ENCODE data around the gene NEGR1. TPM values are rescaled to one million over a fixed set of nuclear protein-coding genes. Genes with fewer than 3 reads are reported as not detected.

The NEGR1 gene
- total RNA-seq, 1 experiment from 2014 or later: 2.9 TPM

DNA sequence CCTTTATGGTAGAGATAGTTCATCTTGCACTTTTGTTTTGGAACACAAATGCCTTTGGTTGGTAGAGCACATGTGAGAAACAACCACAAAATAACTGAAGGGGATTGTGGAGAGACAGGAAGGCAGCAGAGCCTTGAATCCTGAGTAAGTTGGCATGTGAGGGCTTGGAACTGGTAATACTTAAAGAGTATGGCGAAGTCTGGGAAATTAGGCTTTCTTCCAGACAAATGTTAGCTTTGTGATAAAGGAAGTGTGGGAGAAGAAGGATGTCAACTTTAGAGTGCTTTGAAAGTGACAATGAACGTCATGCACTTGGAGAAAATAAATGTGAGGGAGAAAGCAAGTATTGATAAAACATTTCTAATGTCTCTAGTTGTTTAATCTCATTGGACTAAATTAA, 725.2 kb downstream of the NEGR1 start:
- Mint-ChIP-seq H3K4me3 (no peak overlapping the region), H3K27me3 (ENCODE audit: low read depth) (no peaks in the 10 kb centered on the region), H3K9me3 (no peaks in the 10 kb centered on the region), H3K4me1 (no peaks in the 10 kb centered on the region), H3K27ac (no peak overlapping the region), H3K36me3 (no peaks in the 10 kb centered on the region)
- DNase-seq (ENCODE audit: low spot score) (no peak), ATAC-seq (no peak)
- ChIA-PET CTCF (no interaction called here), POLR2A (no interaction called here)
- no peak for TF ChIP-seq NFE2L1 (CRISPR knock-in tag; IDR thresholded peaks at IDR 0.05)
- TF ChIP-seq, protein P1, sequence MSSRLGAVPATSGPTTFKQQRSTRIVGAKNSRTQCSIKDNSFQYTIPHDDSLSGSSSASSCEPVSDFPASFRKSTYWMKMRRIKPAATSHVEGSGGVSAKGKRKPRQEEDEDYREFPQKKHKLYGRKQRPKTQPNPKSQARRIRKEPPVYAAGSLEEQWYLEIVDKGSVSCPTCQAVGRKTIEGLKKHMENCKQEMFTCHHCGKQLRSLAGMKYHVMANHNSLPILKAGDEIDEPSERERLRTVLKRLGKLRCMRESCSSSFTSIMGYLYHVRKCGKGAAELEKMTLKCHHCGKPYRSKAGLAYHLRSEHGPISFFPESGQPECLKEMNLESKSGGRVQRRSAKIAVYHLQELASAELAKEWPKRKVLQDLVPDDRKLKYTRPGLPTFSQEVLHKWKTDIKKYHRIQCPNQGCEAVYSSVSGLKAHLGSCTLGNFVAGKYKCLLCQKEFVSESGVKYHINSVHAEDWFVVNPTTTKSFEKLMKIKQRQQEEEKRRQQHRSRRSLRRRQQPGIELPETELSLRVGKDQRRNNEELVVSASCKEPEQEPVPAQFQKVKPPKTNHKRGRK (CRISPR knock-in tag; IDR thresholded peaks at IDR 0.05; ENCODE audit: borderline replicate concordance): no peak
- TF ChIP-seq CREM (CRISPR knock-in tag; IDR thresholded peaks at IDR 0.05): no peak
- TF ChIP-seq, protein P2, sequence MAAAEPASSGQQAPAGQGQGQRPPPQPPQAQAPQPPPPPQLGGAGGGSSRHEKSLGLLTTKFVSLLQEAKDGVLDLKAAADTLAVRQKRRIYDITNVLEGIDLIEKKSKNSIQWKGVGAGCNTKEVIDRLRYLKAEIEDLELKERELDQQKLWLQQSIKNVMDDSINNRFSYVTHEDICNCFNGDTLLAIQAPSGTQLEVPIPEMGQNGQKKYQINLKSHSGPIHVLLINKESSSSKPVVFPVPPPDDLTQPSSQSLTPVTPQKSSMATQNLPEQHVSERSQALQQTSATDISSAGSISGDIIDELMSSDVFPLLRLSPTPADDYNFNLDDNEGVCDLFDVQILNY (CRISPR knock-in tag; IDR thresholded peaks at IDR 0.05): no peak
- no peak for TF ChIP-seq ERG (CRISPR knock-in tag; IDR thresholded peaks at IDR 0.05)
- TF ChIP-seq NFATC4 (CRISPR knock-in tag; IDR thresholded peaks at IDR 0.05): no peak
- no peak for TF ChIP-seq FOXK1 (CRISPR knock-in tag; IDR thresholded peaks at IDR 0.05)
- TF ChIP-seq TCF7 (CRISPR knock-in tag; IDR thresholded peaks at IDR 0.05; ENCODE audit: low read depth): no peak
- no peak for TF ChIP-seq ATF1 (CRISPR knock-in tag; IDR thresholded peaks at IDR 0.05)
- no peak for TF ChIP-seq SOX15 (CRISPR knock-in tag; IDR thresholded peaks at IDR 0.05)
- TF ChIP-seq ZNF423 (CRISPR knock-in tag; IDR thresholded peaks at IDR 0.05): no peak
- TF ChIP-seq HMGA2 (CRISPR knock-in tag; IDR thresholded peaks at IDR 0.05): no peak
- TF ChIP-seq ZNF232 (CRISPR knock-in tag; IDR thresholded peaks at IDR 0.05): no peak
- TF ChIP-seq, protein P3, sequence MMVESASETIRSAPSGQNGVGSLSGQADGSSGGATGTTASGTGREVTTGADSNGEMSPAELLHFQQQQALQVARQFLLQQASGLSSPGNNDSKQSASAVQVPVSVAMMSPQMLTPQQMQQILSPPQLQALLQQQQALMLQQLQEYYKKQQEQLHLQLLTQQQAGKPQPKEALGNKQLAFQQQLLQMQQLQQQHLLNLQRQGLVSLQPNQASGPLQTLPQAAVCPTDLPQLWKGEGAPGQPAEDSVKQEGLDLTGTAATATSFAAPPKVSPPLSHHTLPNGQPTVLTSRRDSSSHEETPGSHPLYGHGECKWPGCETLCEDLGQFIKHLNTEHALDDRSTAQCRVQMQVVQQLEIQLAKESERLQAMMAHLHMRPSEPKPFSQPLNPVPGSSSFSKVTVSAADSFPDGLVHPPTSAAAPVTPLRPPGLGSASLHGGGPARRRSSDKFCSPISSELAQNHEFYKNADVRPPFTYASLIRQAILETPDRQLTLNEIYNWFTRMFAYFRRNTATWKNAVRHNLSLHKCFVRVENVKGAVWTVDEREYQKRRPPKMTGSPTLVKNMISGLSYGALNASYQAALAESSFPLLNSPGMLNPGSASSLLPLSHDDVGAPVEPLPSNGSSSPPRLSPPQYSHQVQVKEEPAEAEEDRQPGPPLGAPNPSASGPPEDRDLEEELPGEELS (CRISPR knock-in tag; IDR thresholded peaks at IDR 0.05): no peak

GRCh38 chr1:71548398-71548890, 733.9 kb downstream of the NEGR1 start:
- DNase-seq (ENCODE audit: low spot score) (no peak), ATAC-seq (no peak)
- Mint-ChIP-seq H3K4me1 (no peaks in the 10 kb centered on the region), H3K36me3 (no peaks in the 10 kb centered on the region), H3K9me3 (no peaks in the 10 kb centered on the region), H3K4me3 (no peak overlapping the region), H3K27ac (no peak overlapping the region), H3K27me3 (ENCODE audit: low read depth) (no peaks in the 10 kb centered on the region)
- ChIA-PET POLR2A (no interaction called here), CTCF (no interaction called here)
- TF ChIP-seq, protein P4, sequence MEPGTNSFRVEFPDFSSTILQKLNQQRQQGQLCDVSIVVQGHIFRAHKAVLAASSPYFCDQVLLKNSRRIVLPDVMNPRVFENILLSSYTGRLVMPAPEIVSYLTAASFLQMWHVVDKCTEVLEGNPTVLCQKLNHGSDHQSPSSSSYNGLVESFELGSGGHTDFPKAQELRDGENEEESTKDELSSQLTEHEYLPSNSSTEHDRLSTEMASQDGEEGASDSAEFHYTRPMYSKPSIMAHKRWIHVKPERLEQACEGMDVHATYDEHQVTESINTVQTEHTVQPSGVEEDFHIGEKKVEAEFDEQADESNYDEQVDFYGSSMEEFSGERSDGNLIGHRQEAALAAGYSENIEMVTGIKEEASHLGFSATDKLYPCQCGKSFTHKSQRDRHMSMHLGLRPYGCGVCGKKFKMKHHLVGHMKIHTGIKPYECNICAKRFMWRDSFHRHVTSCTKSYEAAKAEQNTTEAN (CRISPR knock-in tag; IDR thresholded peaks at IDR 0.05): no peak

GRCh38 chr1:71542155-71542554, 740.2 kb downstream of the NEGR1 start:
- ChIA-PET POLR2A (no interaction called here), CTCF (no interaction called here)
- H3K36me3 Mint-ChIP-seq: no peaks in the 10 kb centered on the region
- ATAC-seq (no peak), DNase-seq (ENCODE audit: low spot score) (no peak)
- no peak overlapping the region for H3K4me3 Mint-ChIP-seq
- no peaks in the 10 kb centered on the region for H3K27me3 Mint-ChIP-seq (ENCODE audit: low read depth)
- no peak overlapping the region for H3K27ac Mint-ChIP-seq
- H3K4me1 Mint-ChIP-seq: no peaks in the 10 kb centered on the region
- no peaks in the 10 kb centered on the region for H3K9me3 Mint-ChIP-seq
- TF ChIP-seq, protein P5, sequence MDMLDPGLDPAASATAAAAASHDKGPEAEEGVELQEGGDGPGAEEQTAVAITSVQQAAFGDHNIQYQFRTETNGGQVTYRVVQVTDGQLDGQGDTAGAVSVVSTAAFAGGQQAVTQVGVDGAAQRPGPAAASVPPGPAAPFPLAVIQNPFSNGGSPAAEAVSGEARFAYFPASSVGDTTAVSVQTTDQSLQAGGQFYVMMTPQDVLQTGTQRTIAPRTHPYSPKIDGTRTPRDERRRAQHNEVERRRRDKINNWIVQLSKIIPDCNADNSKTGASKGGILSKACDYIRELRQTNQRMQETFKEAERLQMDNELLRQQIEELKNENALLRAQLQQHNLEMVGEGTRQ (CRISPR knock-in tag; IDR thresholded peaks at IDR 0.05): no peak
- TF ChIP-seq CREM (CRISPR knock-in tag; IDR thresholded peaks at IDR 0.05) (no peak), CREB1 (CRISPR knock-in tag; IDR thresholded peaks at IDR 0.05) (no peak), NR3C1 (CRISPR knock-in tag; conservative IDR thresholded peaks at IDR 0.05; ENCODE audit: low read depth) (no peak), ZNF425 (CRISPR knock-in tag; conservative IDR thresholded peaks at IDR 0.05) (no peak)
- TF ChIP-seq, protein P6, sequence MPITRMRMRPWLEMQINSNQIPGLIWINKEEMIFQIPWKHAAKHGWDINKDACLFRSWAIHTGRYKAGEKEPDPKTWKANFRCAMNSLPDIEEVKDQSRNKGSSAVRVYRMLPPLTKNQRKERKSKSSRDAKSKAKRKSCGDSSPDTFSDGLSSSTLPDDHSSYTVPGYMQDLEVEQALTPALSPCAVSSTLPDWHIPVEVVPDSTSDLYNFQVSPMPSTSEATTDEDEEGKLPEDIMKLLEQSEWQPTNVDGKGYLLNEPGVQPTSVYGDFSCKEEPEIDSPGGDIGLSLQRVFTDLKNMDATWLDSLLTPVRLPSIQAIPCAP (CRISPR knock-in tag; IDR thresholded peaks at IDR 0.05): no peak
